Measurements from ENCODE around the gene SNW1. TPM values are rescaled to one million over a fixed set of nuclear protein-coding genes. Genes with fewer than 3 reads are reported as not detected.

Gene SNW1
- total RNA-seq, 1 experiment from 2014 or later = 92.1 TPM

GRCh38 chr14:77760381-77761204 lies at the start of gene SNW1 (continued):
- TF ChIP-seq ZNF121 (CRISPR knock-in tag; IDR thresholded peaks at IDR 0.05) (no peak), ZBTB43 (CRISPR knock-in tag; IDR thresholded peaks at IDR 0.05) (no peak; the same call in 1 of the 2 replicates), ETV6 (CRISPR knock-in tag; IDR thresholded peaks at IDR 0.05) (no peak; the same call in 1 of the 2 replicates)

GRCh38 chr14:77809011-77809410 lies 48.1 kb upstream of the SNW1 start:
- H3K4me1 Mint-ChIP-seq = peaks cover 7% of the 10 kb centered on the region
- H3K4me3 Mint-ChIP-seq = no peak overlapping the region
- POLR2A ChIA-PET = no interaction called here
- no peaks in the 10 kb centered on the region for H3K9me3 Mint-ChIP-seq
- ATAC-seq (no peak), DNase-seq (ENCODE audit: low spot score) (no peak)
- H3K36me3 Mint-ChIP-seq = no peaks in the 10 kb centered on the region
- no peak overlapping the region for H3K27ac Mint-ChIP-seq
- TF ChIP-seq NFYB (CRISPR knock-in tag; conservative IDR thresholded peaks at IDR 0.05; ENCODE audit: low read depth) (no peak), RORB (CRISPR knock-in tag; IDR thresholded peaks at IDR 0.05) (no peak), ZNF425 (CRISPR knock-in tag; conservative IDR thresholded peaks at IDR 0.05) (no peak), MXD4 (CRISPR knock-in tag; IDR thresholded peaks at IDR 0.05; ENCODE audit: borderline replicate concordance) (no peak), E2F1 (CRISPR knock-in tag; IDR thresholded peaks at IDR 0.05) (no peak)
- H3K27me3 Mint-ChIP-seq (ENCODE audit: low read depth) = no peaks in the 10 kb centered on the region
- CTCF ChIA-PET = no interaction called here

- Mint-ChIP-seq H3K27me3 (ENCODE audit: low read depth) (no peaks in the 10 kb centered on the region), H3K36me3 (no peaks in the 10 kb centered on the region), H3K4me1 (peaks cover 12% of the 10 kb centered on the region), H3K27ac (no peak overlapping the region), H3K9me3 (no peaks in the 10 kb centered on the region), H3K4me3 (no peak overlapping the region)
- POLR2A ChIA-PET = no interaction called here
- ATAC-seq (no peak), DNase-seq (ENCODE audit: low spot score) (no peak)
- CTCF ChIA-PET = no interaction called here
- TF ChIP-seq NFATC4 (CRISPR knock-in tag; IDR thresholded peaks at IDR 0.05) (no peak), FOXP1 (CRISPR knock-in tag; IDR thresholded peaks at IDR 0.05; ENCODE audit: borderline replicate concordance) (no peak), OVOL2 (CRISPR knock-in tag; IDR thresholded peaks at IDR 0.05; ENCODE audit: borderline replicate concordance) (no peak), FOXP4 (CRISPR knock-in tag; IDR thresholded peaks at IDR 0.05) (no peak), MLX (CRISPR knock-in tag; IDR thresholded peaks at IDR 0.05) (no peak), RORB (CRISPR knock-in tag; IDR thresholded peaks at IDR 0.05) (no peak), ZNF423 (CRISPR knock-in tag; IDR thresholded peaks at IDR 0.05) (no peak), ATF2 (CRISPR knock-in tag; IDR thresholded peaks at IDR 0.05; ENCODE audit: borderline replicate concordance, low read depth) (no peak), GTF2I (CRISPR knock-in tag; conservative IDR thresholded peaks at IDR 0.05) (no peak), ARID4B (CRISPR knock-in tag; IDR thresholded peaks at IDR 0.05; ENCODE audit: borderline replicate concordance) (no peak), NFE2L1 (CRISPR knock-in tag; IDR thresholded peaks at IDR 0.05) (no peak), NR3C1 (CRISPR knock-in tag; conservative IDR thresholded peaks at IDR 0.05; ENCODE audit: low read depth) (no peak), MYBL2 (CRISPR knock-in tag; IDR thresholded peaks at IDR 0.05) (no peak)
These were observed 47.3 kb upstream of the SNW1 start for GRCh38 chr14:77808250-77808649.
